ENCODE results near the gene GOLGA8H.
"Not testable (repeated sequence)": the region's sequence is repeated elsewhere in the genome, so short reads cannot be mapped to it uniquely, and the experiment has no call there.

GOLGA8H gene

GRCh38 chr15:30603796-30604195 is at the start of gene GOLGA8H:
Gene GOLGA8H (plus strand): TSS chr15:30604028. CDS start chr15:30604126, 98 bp downstream.
- not testable (repeated sequence) for FAIRE-seq; DNase-seq (ENCODE audit: insufficient read length, low spot score)

- not testable (repeated sequence) for DNase-seq (ENCODE audit: insufficient read length, low spot score); FAIRE-seq
Measured at GRCh38 chr15:30566949-30567348, 36.9 kb upstream of the GOLGA8H start.

GRCh38 chr15:30573012-30573491 is 30.8 kb upstream of the GOLGA8H start:
- not testable (repeated sequence) for FAIRE-seq; DNase-seq (ENCODE audit: insufficient read length, low spot score)

GRCh38 chr15:30579394-30579970 is 24.3 kb upstream of the GOLGA8H start:
- DNase-seq (ENCODE audit: insufficient read length, low spot score); FAIRE-seq: not testable (repeated sequence)

- DNase-seq (ENCODE audit: insufficient read length, low spot score); FAIRE-seq: not testable (repeated sequence)
Measured at GRCh38 chr15:30580716-30581115, 23.1 kb upstream of the GOLGA8H start.

- DNase-seq (ENCODE audit: insufficient read length, low spot score); FAIRE-seq: not testable (repeated sequence)
Measured at GRCh38 chr15:30598953-30599352, 4.9 kb upstream of the GOLGA8H start.

GRCh38 chr15:30612271-30612670 is 8.4 kb downstream of the GOLGA8H start:
- FAIRE-seq; DNase-seq (ENCODE audit: insufficient read length, low spot score): not testable (repeated sequence)

GRCh38 chr15:30621342-30621741 is 17.5 kb downstream of the GOLGA8H start:
- DNase-seq (ENCODE audit: insufficient read length, low spot score) = not testable (repeated sequence)
- peak; percentile 91 for FAIRE-seq

GRCh38 chr15:30625436-30626193 is 21.8 kb downstream of the GOLGA8H start, which contains the start of gene ARHGAP11B:
Gene ARHGAP11B (plus strand): TSS chr15:30626128.
- FAIRE-seq (peak; percentile 97), DNase-seq (ENCODE audit: insufficient read length, low spot score) (peak; percentile 31)

- not testable (repeated sequence) for FAIRE-seq; DNase-seq (ENCODE audit: insufficient read length, low spot score)
Measured at GRCh38 chr15:30626194-30626565, 22.4 kb downstream of the GOLGA8H start.

- FAIRE-seq; DNase-seq (ENCODE audit: insufficient read length, low spot score): not testable (repeated sequence)
Measured at GRCh38 chr15:30626632-30627031, 22.8 kb downstream of the GOLGA8H start.

GRCh38 chr15:30650012-30650929 is 46.4 kb downstream of the GOLGA8H start:
- FAIRE-seq = peak; percentile 65
- peak; percentile 16 for DNase-seq (ENCODE audit: insufficient read length, low spot score)

- DNase-seq (ENCODE audit: insufficient read length, low spot score); FAIRE-seq: not testable (repeated sequence)
Measured at GRCh38 chr15:30661154-30661553, 57.3 kb downstream of the GOLGA8H start.

All from GM19239 (cell line).